WTC11 (cell line): Measurements from ENCODE around the gene SYNDIG1. TPM values are rescaled to one million over a fixed set of nuclear protein-coding genes. Genes with fewer than 3 reads are reported as not detected.

Experiments
- ATAC-seq: fragments of 200-7000 bp; cut with Tn5 transposase; 2 replicates; pipeline ENCODE4 v1.10.0; 2021; ENCODE audit warnings: mild to moderate bottlenecking, moderate library complexity
- CTCF ChIA-PET: fragments of 300-600 bp; sonication (Branson Sonifier 250); formaldehyde crosslinking; loops from one replicate; lab custom pipeline; 2021; ENCODE audit warnings: antibody characterized with exemption; lab: Charles Lee
- POLR2A ChIA-PET: fragments of 350-600 bp; sonication (Branson Sonifier 250); formaldehyde crosslinking; loops from one replicate; lab custom pipeline; 2021; ENCODE audit warnings: antibody characterized with exemption; lab: Charles Lee
- DNase-seq: peaks from one replicate; pipeline ENCODE4 v3.0.0; 2021; ENCODE audit warnings: low spot score
- H3K27ac Mint-ChIP-seq: 2 replicates; pipeline ENCODE4 v1.8.0; 2021; ENCODE audit warnings: mixed read lengths
- H3K27me3 Mint-ChIP-seq: 2 replicates; pipeline ENCODE4 v1.8.0; 2021; ENCODE audit warnings: low read depth, mild to moderate bottlenecking, moderate library complexity, mixed read lengths
- H3K36me3 Mint-ChIP-seq: 2 replicates; pipeline ENCODE4 v1.8.0; 2021; ENCODE audit warnings: mixed read lengths
- H3K4me1 Mint-ChIP-seq: 2 replicates; pipeline ENCODE4 v1.8.0; 2022; ENCODE audit warnings: mixed read lengths
- H3K4me3 Mint-ChIP-seq: 2 replicates; pipeline ENCODE4 v1.8.0; 2021; ENCODE audit warnings: mild to moderate bottlenecking, moderate library complexity, mixed read lengths
- H3K9me3 Mint-ChIP-seq: 2 replicates; pipeline ENCODE4 v1.8.0; 2021; ENCODE audit warnings: mixed read lengths
- ETV6 ChIP-seq: sonication (generic); formaldehyde crosslinking; IDR thresholded peaks from 2 replicates; pipeline ENCODE4 v1.8.1; 2022; ENCODE audit warnings: mild to moderate bottlenecking, missing genetic modification reagents
- JAZF1 ChIP-seq: fragments of 250-450 bp; sonication (Bioruptor Pico); IDR thresholded peaks from 2 replicates; pipeline ENCODE4 v1.9.0; 2021; ENCODE audit warnings: moderate library complexity, mild to moderate bottlenecking, inconsistent platforms
- NFATC4 ChIP-seq: fragments of 250-450 bp; sonication (Bioruptor Pico); IDR thresholded peaks from 2 replicates; pipeline ENCODE4 v1.9.0; 2021; ENCODE audit warnings: mild to moderate bottlenecking
- NFE2L1 ChIP-seq: sonication (generic); formaldehyde crosslinking; IDR thresholded peaks from 2 replicates; pipeline ENCODE4 v1.8.1; 2023; ENCODE audit warnings: missing genetic modification reagents
- NR3C1 ChIP-seq: sonication (generic); formaldehyde crosslinking; conservative IDR thresholded peaks from 2 replicates; pipeline ENCODE4 v1.8.1; 2023; ENCODE audit warnings: low read depth, mild to moderate bottlenecking, missing genetic modification reagents
- OVOL2 ChIP-seq: fragments of 250-450 bp; sonication (Bioruptor Pico); IDR thresholded peaks from 2 replicates; pipeline ENCODE4 v1.9.0; 2021; ENCODE audit warnings: mild to moderate bottlenecking, borderline replicate concordance
- PRRX2 ChIP-seq: fragments of 250-450 bp; sonication (Bioruptor Pico); IDR thresholded peaks from 2 replicates; pipeline ENCODE4 v1.8.0; 2021; ENCODE audit warnings: mild to moderate bottlenecking
- TEAD1 ChIP-seq: sonication (generic); formaldehyde crosslinking; IDR thresholded peaks from 2 replicates; pipeline ENCODE4 v1.8.0; 2022; ENCODE audit warnings: mild to moderate bottlenecking, missing genetic modification reagents
- TP53 ChIP-seq: sonication (generic); formaldehyde crosslinking; IDR thresholded peaks from 2 replicates; pipeline ENCODE4 v1.8.1; 2023; ENCODE audit warnings: mild to moderate bottlenecking, missing genetic modification reagents
- ZBTB21 ChIP-seq: sonication (generic); formaldehyde crosslinking; IDR thresholded peaks from 2 replicates; pipeline ENCODE4 v1.8.1; 2023; ENCODE audit warnings: mild to moderate bottlenecking, missing genetic modification reagents, borderline replicate concordance
- ZNF219 ChIP-seq: sonication (generic); formaldehyde crosslinking; IDR thresholded peaks from 2 replicates; pipeline ENCODE4 v1.8.0; 2023; ENCODE audit warnings: missing genetic modification reagents, mild to moderate bottlenecking, borderline replicate concordance
- ZNF263 ChIP-seq: sonication (generic); formaldehyde crosslinking; IDR thresholded peaks from 2 replicates; pipeline ENCODE4 v1.8.1; 2022; ENCODE audit warnings: low read depth, mild to moderate bottlenecking, moderate library complexity, missing genetic modification reagents
- ZNF671 ChIP-seq: fragments of 250-450 bp; sonication (Bioruptor Pico); IDR thresholded peaks from 2 replicates; pipeline ENCODE4 v1.8.0; 2021; ENCODE audit warnings: mild to moderate bottlenecking
- total RNA-seq: library from RNA; stranded (reverse); gene quantifications from 3 replicates; pipeline ENCODE4 v1.2.3, GENCODE V29; 2021
- TF ChIP-seq, protein P1 (sequence below): sonication (generic); formaldehyde crosslinking; IDR thresholded peaks from 2 replicates; pipeline ENCODE4 v1.8.0; 2023; ENCODE audit warnings: missing genetic modification reagents, mild to moderate bottlenecking, borderline replicate concordance
- TF ChIP-seq, protein P2 (sequence below): sonication (generic); formaldehyde crosslinking; IDR thresholded peaks from 2 replicates; pipeline ENCODE4 v1.8.0; 2022; ENCODE audit warnings: mild to moderate bottlenecking, missing genetic modification reagents
- TF ChIP-seq, protein P3 (sequence below): sonication (generic); formaldehyde crosslinking; IDR thresholded peaks from 2 replicates; pipeline ENCODE4 v1.8.0; 2022; ENCODE audit warnings: missing genetic modification reagents
- TF ChIP-seq, protein P4 (sequence below): sonication (generic); formaldehyde crosslinking; IDR thresholded peaks from 2 replicates; pipeline ENCODE4 v1.8.1; 2023; ENCODE audit warnings: mild to moderate bottlenecking, missing genetic modification reagents

SYNDIG1 gene
- total RNA-seq, 1 experiment from 2014 or later: 6.4 TPM

DNA sequence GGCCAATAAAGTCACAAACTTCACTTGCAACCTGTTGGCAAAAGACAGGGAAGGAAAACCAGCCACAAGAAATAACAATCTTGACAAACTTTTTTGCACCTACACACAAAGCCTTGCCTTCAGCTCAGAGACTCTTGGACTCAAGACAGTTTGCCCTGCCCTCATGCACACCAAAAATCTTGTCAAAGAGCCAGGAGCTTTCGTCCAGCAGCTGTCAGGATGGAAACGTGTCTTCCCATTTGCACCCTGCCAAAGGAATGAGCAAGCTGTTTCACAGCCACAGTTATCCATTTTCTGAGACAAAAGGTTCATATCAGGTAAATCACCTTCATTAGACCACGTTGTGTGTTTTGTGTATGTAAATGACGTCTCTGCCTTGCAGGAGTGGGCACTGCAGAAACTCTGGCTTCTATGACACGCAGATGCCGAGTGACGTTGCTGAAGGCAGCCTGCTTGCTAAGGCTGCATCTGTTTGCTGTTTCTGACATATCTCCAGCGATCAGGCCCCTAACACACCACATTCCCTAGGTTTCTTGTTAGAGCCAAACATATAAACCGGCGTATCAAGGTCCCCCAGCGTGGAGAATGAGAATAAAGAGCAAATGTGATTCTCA lies 193.4 kb downstream of the SYNDIG1 start:
- ATAC-seq: no peak
- H3K4me1 Mint-ChIP-seq: no peaks in the 10 kb centered on the region

DNA sequence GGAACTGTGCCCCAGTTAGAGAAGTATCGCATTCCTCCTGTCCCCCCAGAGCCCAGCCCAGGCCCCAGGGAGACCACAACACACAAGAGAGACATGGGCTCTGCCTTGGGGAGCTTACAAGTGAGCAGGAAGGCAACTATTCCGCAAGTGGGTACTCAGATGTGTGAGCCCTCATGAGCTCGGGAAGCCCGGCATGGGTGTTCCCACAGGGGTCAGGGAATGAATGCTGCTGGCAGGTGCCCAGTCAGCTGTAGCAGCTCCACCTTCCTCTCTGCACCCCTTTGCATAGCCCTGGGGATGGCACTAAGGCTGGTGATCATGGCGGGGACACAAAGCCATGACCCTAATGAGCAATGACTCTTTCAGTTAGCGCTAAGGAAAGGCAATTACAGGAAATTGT lies 194.1 kb downstream of the SYNDIG1 start:
- Mint-ChIP-seq H3K27me3 (no peaks in the 10 kb centered on the region), H3K27ac (no peak overlapping the region), H3K4me3 (no peak overlapping the region), H3K36me3 (0 out of 2 replicates have a peak, but pooled peaks cover 4% of the 10 kb centered on the region), H3K9me3 (peaks cover 6% of the 10 kb centered on the region; the same call in 1 of the 2 replicates), H3K4me1 (no peaks in the 10 kb centered on the region)
- CTCF ChIA-PET: no interaction called here
- DNase-seq (no peak), ATAC-seq (no peak)
- no peak for TF ChIP-seq PRRX2 (CRISPR knock-in tag)
- no peak for TF ChIP-seq OVOL2 (CRISPR knock-in tag)
- TF ChIP-seq NFE2L1 (CRISPR knock-in tag): no peak
- no peak for TF ChIP-seq JAZF1 (CRISPR knock-in tag)
- TF ChIP-seq NFATC4: no peak
- no peak for TF ChIP-seq ZBTB21 (CRISPR knock-in tag)
- TF ChIP-seq, protein P1, sequence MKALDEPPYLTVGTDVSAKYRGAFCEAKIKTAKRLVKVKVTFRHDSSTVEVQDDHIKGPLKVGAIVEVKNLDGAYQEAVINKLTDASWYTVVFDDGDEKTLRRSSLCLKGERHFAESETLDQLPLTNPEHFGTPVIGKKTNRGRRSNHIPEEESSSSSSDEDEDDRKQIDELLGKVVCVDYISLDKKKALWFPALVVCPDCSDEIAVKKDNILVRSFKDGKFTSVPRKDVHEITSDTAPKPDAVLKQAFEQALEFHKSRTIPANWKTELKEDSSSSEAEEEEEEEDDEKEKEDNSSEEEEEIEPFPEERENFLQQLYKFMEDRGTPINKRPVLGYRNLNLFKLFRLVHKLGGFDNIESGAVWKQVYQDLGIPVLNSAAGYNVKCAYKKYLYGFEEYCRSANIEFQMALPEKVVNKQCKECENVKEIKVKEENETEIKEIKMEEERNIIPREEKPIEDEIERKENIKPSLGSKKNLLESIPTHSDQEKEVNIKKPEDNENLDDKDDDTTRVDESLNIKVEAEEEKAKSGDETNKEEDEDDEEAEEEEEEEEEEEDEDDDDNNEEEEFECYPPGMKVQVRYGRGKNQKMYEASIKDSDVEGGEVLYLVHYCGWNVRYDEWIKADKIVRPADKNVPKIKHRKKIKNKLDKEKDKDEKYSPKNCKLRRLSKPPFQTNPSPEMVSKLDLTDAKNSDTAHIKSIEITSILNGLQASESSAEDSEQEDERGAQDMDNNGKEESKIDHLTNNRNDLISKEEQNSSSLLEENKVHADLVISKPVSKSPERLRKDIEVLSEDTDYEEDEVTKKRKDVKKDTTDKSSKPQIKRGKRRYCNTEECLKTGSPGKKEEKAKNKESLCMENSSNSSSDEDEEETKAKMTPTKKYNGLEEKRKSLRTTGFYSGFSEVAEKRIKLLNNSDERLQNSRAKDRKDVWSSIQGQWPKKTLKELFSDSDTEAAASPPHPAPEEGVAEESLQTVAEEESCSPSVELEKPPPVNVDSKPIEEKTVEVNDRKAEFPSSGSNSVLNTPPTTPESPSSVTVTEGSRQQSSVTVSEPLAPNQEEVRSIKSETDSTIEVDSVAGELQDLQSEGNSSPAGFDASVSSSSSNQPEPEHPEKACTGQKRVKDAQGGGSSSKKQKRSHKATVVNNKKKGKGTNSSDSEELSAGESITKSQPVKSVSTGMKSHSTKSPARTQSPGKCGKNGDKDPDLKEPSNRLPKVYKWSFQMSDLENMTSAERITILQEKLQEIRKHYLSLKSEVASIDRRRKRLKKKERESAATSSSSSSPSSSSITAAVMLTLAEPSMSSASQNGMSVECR (CRISPR knock-in tag): no peak
- TF ChIP-seq, protein P2, sequence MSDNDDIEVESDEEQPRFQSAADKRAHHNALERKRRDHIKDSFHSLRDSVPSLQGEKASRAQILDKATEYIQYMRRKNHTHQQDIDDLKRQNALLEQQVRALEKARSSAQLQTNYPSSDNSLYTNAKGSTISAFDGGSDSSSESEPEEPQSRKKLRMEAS (CRISPR knock-in tag): no peak
- no peak for TF ChIP-seq NR3C1
- no peak for TF ChIP-seq TP53 (CRISPR knock-in tag)
- TF ChIP-seq ETV6 (CRISPR knock-in tag): no peak
- POLR2A ChIA-PET: no interaction called here

More for the DNA sequence above, 193.4 kb downstream of the SYNDIG1 start:
- CTCF ChIA-PET: no interaction called here
- POLR2A ChIA-PET: no interaction called here
- no peak overlapping the region for H3K27ac Mint-ChIP-seq
- no peak overlapping the region for H3K4me3 Mint-ChIP-seq
- peaks cover 6% of the 10 kb centered on the region; the same call in 1 of the 2 replicates for H3K9me3 Mint-ChIP-seq
- no peak for TF ChIP-seq ZNF263 (CRISPR knock-in tag)
- no peak for TF ChIP-seq ZNF671 (CRISPR knock-in tag)
- TF ChIP-seq, protein P3, sequence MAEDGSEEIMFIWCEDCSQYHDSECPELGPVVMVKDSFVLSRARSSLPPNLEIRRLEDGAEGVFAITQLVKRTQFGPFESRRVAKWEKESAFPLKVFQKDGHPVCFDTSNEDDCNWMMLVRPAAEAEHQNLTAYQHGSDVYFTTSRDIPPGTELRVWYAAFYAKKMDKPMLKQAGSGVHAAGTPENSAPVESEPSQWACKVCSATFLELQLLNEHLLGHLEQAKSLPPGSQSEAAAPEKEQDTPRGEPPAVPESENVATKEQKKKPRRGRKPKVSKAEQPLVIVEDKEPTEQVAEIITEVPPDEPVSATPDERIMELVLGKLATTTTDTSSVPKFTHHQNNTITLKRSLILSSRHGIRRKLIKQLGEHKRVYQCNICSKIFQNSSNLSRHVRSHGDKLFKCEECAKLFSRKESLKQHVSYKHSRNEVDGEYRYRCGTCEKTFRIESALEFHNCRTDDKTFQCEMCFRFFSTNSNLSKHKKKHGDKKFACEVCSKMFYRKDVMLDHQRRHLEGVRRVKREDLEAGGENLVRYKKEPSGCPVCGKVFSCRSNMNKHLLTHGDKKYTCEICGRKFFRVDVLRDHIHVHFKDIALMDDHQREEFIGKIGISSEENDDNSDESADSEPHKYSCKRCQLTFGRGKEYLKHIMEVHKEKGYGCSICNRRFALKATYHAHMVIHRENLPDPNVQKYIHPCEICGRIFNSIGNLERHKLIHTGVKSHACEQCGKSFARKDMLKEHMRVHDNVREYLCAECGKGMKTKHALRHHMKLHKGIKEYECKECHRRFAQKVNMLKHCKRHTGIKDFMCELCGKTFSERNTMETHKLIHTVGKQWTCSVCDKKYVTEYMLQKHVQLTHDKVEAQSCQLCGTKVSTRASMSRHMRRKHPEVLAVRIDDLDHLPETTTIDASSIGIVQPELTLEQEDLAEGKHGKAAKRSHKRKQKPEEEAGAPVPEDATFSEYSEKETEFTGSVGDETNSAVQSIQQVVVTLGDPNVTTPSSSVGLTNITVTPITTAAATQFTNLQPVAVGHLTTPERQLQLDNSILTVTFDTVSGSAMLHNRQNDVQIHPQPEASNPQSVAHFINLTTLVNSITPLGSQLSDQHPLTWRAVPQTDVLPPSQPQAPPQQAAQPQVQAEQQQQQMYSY (CRISPR knock-in tag): no peak
- no peak for TF ChIP-seq TEAD1 (CRISPR knock-in tag)
- no peak for TF ChIP-seq ZNF219
- TF ChIP-seq, protein P4, sequence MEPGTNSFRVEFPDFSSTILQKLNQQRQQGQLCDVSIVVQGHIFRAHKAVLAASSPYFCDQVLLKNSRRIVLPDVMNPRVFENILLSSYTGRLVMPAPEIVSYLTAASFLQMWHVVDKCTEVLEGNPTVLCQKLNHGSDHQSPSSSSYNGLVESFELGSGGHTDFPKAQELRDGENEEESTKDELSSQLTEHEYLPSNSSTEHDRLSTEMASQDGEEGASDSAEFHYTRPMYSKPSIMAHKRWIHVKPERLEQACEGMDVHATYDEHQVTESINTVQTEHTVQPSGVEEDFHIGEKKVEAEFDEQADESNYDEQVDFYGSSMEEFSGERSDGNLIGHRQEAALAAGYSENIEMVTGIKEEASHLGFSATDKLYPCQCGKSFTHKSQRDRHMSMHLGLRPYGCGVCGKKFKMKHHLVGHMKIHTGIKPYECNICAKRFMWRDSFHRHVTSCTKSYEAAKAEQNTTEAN (CRISPR knock-in tag): no peak
- 0 out of 2 replicates have a peak, but pooled peaks cover 4% of the 10 kb centered on the region for H3K36me3 Mint-ChIP-seq
- no peaks in the 10 kb centered on the region for H3K27me3 Mint-ChIP-seq
- no peak for DNase-seq
